ENCODE results near the gene MGAT1.

The MGAT1 gene

GRCh38 chr5:180804129-180804618 lies 1.6 kb upstream of the MGAT1 start:
- no peak for DNase-seq (ENCODE audit: low read depth)

GRCh38 chr5:180803181-180804128 lies 849 bp upstream of the MGAT1 start:
- no peak for DNase-seq (ENCODE audit: low read depth)

- DNase-seq (ENCODE audit: low read depth): no peak
These were observed 846 bp downstream of the MGAT1 start for GRCh38 chr5:180801596-180802324.

- peak; percentile 61 for DNase-seq (ENCODE audit: low read depth)
These were observed 2.5 kb downstream of the MGAT1 start for GRCh38 chr5:180799902-180800801.

GRCh38 chr5:180799194-180799593 lies 3.4 kb downstream of the MGAT1 start:
- DNase-seq (ENCODE audit: low read depth): no peak

GRCh38 chr5:180798193-180798592 lies 4.4 kb downstream of the MGAT1 start:
- no peak for DNase-seq (ENCODE audit: low read depth)

- no peak for DNase-seq (ENCODE audit: low read depth)
These were observed 5.1 kb downstream of the MGAT1 start for GRCh38 chr5:180797256-180798192.

- no peak for DNase-seq (ENCODE audit: low read depth)
These were observed 6.8 kb downstream of the MGAT1 start for GRCh38 chr5:180795771-180796313.

- DNase-seq (ENCODE audit: low read depth): no peak
These were observed 9.7 kb downstream of the MGAT1 start for GRCh38 chr5:180792965-180793287.

GRCh38 chr5:180792287-180792964 lies 10.2 kb downstream of the MGAT1 start:
- no peak for DNase-seq (ENCODE audit: low read depth)

- no peak for DNase-seq (ENCODE audit: low read depth)
These were observed 10.9 kb downstream of the MGAT1 start for GRCh38 chr5:180791611-180792213.

- DNase-seq (ENCODE audit: low read depth): no peak
These were observed 12.1 kb downstream of the MGAT1 start for GRCh38 chr5:180790524-180790923.

- DNase-seq (ENCODE audit: low read depth): no peak
These were observed 12.6 kb downstream of the MGAT1 start for GRCh38 chr5:180790020-180790419.

- peak; percentile 37 for DNase-seq (ENCODE audit: low read depth)
These were observed 13.8 kb downstream of the MGAT1 start for GRCh38 chr5:180788651-180789410.

- DNase-seq (ENCODE audit: low read depth): no peak
These were observed 14.7 kb downstream of the MGAT1 start for GRCh38 chr5:180787711-180788431.

GRCh38 chr5:180786531-180787398 lies 15.8 kb downstream of the MGAT1 start:
- DNase-seq (ENCODE audit: low read depth): no peak

- peak; percentile 89 for DNase-seq (ENCODE audit: low read depth)
These were observed 16.8 kb downstream of the MGAT1 start for GRCh38 chr5:180785794-180786221.
